ENCODE results near the gene ENPP4. TPM values are rescaled to one million over a fixed set of nuclear protein-coding genes. Genes with fewer than 3 reads are reported as not detected.
A peak's percentile ranks its signal among the peaks of the same experiment; 100 is the strongest.
"Not testable (repeated sequence)": the region's sequence is repeated elsewhere in the genome, so short reads cannot be mapped to it uniquely, and the experiment has no call there.

ENPP4 gene
- total and polyA plus RNA-seq, 2 donors = 11.6 to 13.6 TPM

- Histone ChIP-seq H3K27ac (ENCODE audit: low read depth) (no peak overlapping the region), H3K4me3 (ENCODE audit: low read depth, low read length) (no peak overlapping the region), H3K4me1 (ENCODE audit: insufficient read depth) (no peaks in the 10 kb centered on the region), H3K36me3 (ENCODE audit: insufficient read depth) (no peaks in the 10 kb centered on the region)
- no peak for DNase-seq (ENCODE audit: extremely low spot score)
- 30% methylated on average over 1 of the region's 1 CpG for WGBS
These were observed 14.5 kb downstream of the ENPP4 start for GRCh38 chr6:46144270-46144669.

- DNase-seq (ENCODE audit: extremely low spot score); H3K4me1 ChIP-seq (ENCODE audit: insufficient read depth); H3K27ac ChIP-seq (ENCODE audit: low read depth); H3K4me3 ChIP-seq (ENCODE audit: low read depth, low read length); H3K36me3 ChIP-seq (ENCODE audit: insufficient read depth): not testable (repeated sequence)
- WGBS = 86% methylated on average over 3 of the region's 3 CpGs
These were observed 19.3 kb downstream of the ENPP4 start for GRCh38 chr6:46149066-46149465.

- Histone ChIP-seq H3K4me3 (ENCODE audit: low read depth, low read length) (no peak overlapping the region), H3K27ac (ENCODE audit: low read depth) (no peak overlapping the region), H3K36me3 (ENCODE audit: insufficient read depth) (peaks cover 2% of the 10 kb centered on the region), H3K4me1 (ENCODE audit: insufficient read depth) (no peaks in the 10 kb centered on the region)
- DNase-seq (ENCODE audit: extremely low spot score) = no peak
These were observed 26.9 kb downstream of the ENPP4 start for GRCh38 chr6:46156701-46157100.

- Histone ChIP-seq H3K4me3 (ENCODE audit: low read depth, low read length) (no peak overlapping the region), H3K36me3 (ENCODE audit: insufficient read depth) (peaks cover 2% of the 10 kb centered on the region), H3K27ac (ENCODE audit: low read depth) (no peak overlapping the region), H3K4me1 (ENCODE audit: insufficient read depth) (no peaks in the 10 kb centered on the region)
- no peak for DNase-seq (ENCODE audit: extremely low spot score)
These were observed 29.4 kb downstream of the ENPP4 start for GRCh38 chr6:46159229-46159628.

GRCh38 chr6:46160102-46160501 is 30.3 kb downstream of the ENPP4 start:
- DNase-seq (ENCODE audit: extremely low spot score) = no peak
- WGBS = 85% methylated on average over 5 of the region's 5 CpGs
- H3K36me3 ChIP-seq (ENCODE audit: insufficient read depth) = peaks cover 2% of the 10 kb centered on the region
- H3K4me1 ChIP-seq (ENCODE audit: insufficient read depth) = no peaks in the 10 kb centered on the region
- no peak overlapping the region for H3K4me3 ChIP-seq (ENCODE audit: low read depth, low read length)
- H3K27ac ChIP-seq (ENCODE audit: low read depth) = no peak overlapping the region

- peak within 1 kb of the TSS; percentile 61 for H3K4me3 ChIP-seq (ENCODE audit: low read depth, low read length)
- H3K27ac ChIP-seq (ENCODE audit: low read depth) = no peak within 1 kb of the TSS
- peak; percentile 33 for DNase-seq (ENCODE audit: extremely low spot score)
- no peaks in the 10 kb centered on the region for H3K36me3 ChIP-seq (ENCODE audit: insufficient read depth)
- no peaks in the 10 kb centered on the region for H3K4me1 ChIP-seq (ENCODE audit: insufficient read depth)
- 1% methylated on average over 49 of the region's 49 CpGs for WGBS
These were observed 40.8 kb downstream of the ENPP4 start, which contains the start of gene ENPP5 for GRCh38 chr6:46170357-46171289. ENPP5 (minus strand) TSS chr6:46170980; CDS start chr6:46168262, 2,718 bp downstream.

- H3K27ac ChIP-seq (ENCODE audit: low read depth) = no peak overlapping the region
- 50% methylated on average over 4 of the region's 4 CpGs for WGBS
- no peaks in the 10 kb centered on the region for H3K36me3 ChIP-seq (ENCODE audit: insufficient read depth)
- DNase-seq (ENCODE audit: extremely low spot score) = no peak
- no peak overlapping the region for H3K4me3 ChIP-seq (ENCODE audit: low read depth, low read length)
- no peaks in the 10 kb centered on the region for H3K4me1 ChIP-seq (ENCODE audit: insufficient read depth)
These were observed 42.4 kb downstream of the ENPP4 start for GRCh38 chr6:46172176-46172575.

- Histone ChIP-seq H3K4me1 (ENCODE audit: insufficient read depth) (no peaks in the 10 kb centered on the region), H3K27ac (ENCODE audit: low read depth) (no peak overlapping the region), H3K4me3 (ENCODE audit: low read depth, low read length) (no peak overlapping the region), H3K36me3 (ENCODE audit: insufficient read depth) (no peaks in the 10 kb centered on the region)
- WGBS = 78% methylated on average over 3 of the region's 3 CpGs
- no peak for DNase-seq (ENCODE audit: extremely low spot score)
These were observed 45.1 kb downstream of the ENPP4 start for GRCh38 chr6:46174904-46175303.

GRCh38 chr6:46175446-46175845 is 45.7 kb downstream of the ENPP4 start:
- no peaks in the 10 kb centered on the region for H3K4me1 ChIP-seq (ENCODE audit: insufficient read depth)
- no peak overlapping the region for H3K4me3 ChIP-seq (ENCODE audit: low read depth, low read length)
- no peak for DNase-seq (ENCODE audit: extremely low spot score)
- 92% methylated on average over 4 of the region's 4 CpGs for WGBS
- no peaks in the 10 kb centered on the region for H3K36me3 ChIP-seq (ENCODE audit: insufficient read depth)
- no peak overlapping the region for H3K27ac ChIP-seq (ENCODE audit: low read depth)

GRCh38 chr6:46175976-46176375 is 46.2 kb downstream of the ENPP4 start:
- 86% methylated on average over 3 of the region's 3 CpGs for WGBS
- no peak overlapping the region for H3K27ac ChIP-seq (ENCODE audit: low read depth)
- H3K4me1 ChIP-seq (ENCODE audit: insufficient read depth) = no peaks in the 10 kb centered on the region
- H3K36me3 ChIP-seq (ENCODE audit: insufficient read depth) = no peaks in the 10 kb centered on the region
- DNase-seq (ENCODE audit: extremely low spot score) = no peak
- H3K4me3 ChIP-seq (ENCODE audit: low read depth, low read length) = no peak overlapping the region

- no peak for DNase-seq (ENCODE audit: extremely low spot score)
- Histone ChIP-seq H3K36me3 (ENCODE audit: insufficient read depth) (no peaks in the 10 kb centered on the region), H3K27ac (ENCODE audit: low read depth) (no peak overlapping the region), H3K4me1 (ENCODE audit: insufficient read depth) (no peaks in the 10 kb centered on the region), H3K4me3 (ENCODE audit: low read depth, low read length) (no peak overlapping the region)
- 47% methylated on average over 4 of the region's 4 CpGs for WGBS
These were observed 54.3 kb downstream of the ENPP4 start for GRCh38 chr6:46184114-46184513.

GRCh38 chr6:46186583-46186982 is 56.8 kb downstream of the ENPP4 start:
- no peak overlapping the region for H3K27ac ChIP-seq (ENCODE audit: low read depth)
- no peaks in the 10 kb centered on the region for H3K4me1 ChIP-seq (ENCODE audit: insufficient read depth)
- no peak overlapping the region for H3K4me3 ChIP-seq (ENCODE audit: low read depth, low read length)
- H3K36me3 ChIP-seq (ENCODE audit: insufficient read depth) = no peaks in the 10 kb centered on the region
- DNase-seq (ENCODE audit: extremely low spot score) = no peak
- 58% methylated on average over 1 of the region's 1 CpG for WGBS

- Histone ChIP-seq H3K36me3 (ENCODE audit: insufficient read depth) (no peaks in the 10 kb centered on the region), H3K27ac (ENCODE audit: low read depth) (no peak overlapping the region), H3K4me1 (ENCODE audit: insufficient read depth) (peaks cover 2% of the 10 kb centered on the region), H3K4me3 (ENCODE audit: low read depth, low read length) (no peak overlapping the region)
- no peak for DNase-seq (ENCODE audit: extremely low spot score)
- 99% methylated on average over 4 of the region's 4 CpGs for WGBS
These were observed 59.9 kb downstream of the ENPP4 start for GRCh38 chr6:46189726-46190125.

- WGBS = 74% methylated on average over 4 of the region's 4 CpGs
- no peaks in the 10 kb centered on the region for H3K36me3 ChIP-seq (ENCODE audit: insufficient read depth)
- no peak overlapping the region for H3K4me3 ChIP-seq (ENCODE audit: low read depth, low read length)
- no peak for DNase-seq (ENCODE audit: extremely low spot score)
- peaks cover 2% of the 10 kb centered on the region for H3K4me1 ChIP-seq (ENCODE audit: insufficient read depth)
- no peak overlapping the region for H3K27ac ChIP-seq (ENCODE audit: low read depth)
These were observed 61.1 kb downstream of the ENPP4 start for GRCh38 chr6:46190889-46191288.

Measured in urinary bladder (tissue), 4 donors.